ENCODE data around the gene MRPS18B.

GRCh38 chr6:30647242-30648116 lies 29.8 kb downstream of the MRPS18B start:
- no peak for TF ChIP-seq ZNF274 (IDR thresholded peaks at IDR 0.05; ENCODE audit: low read depth, low read length)
- no peak for TF ChIP-seq YY1 (IDR thresholded peaks at IDR 0.05; ENCODE audit: insufficient read depth, insufficient read length)
